GOT3 (cell line): Measurements from ENCODE around the gene LRRC75A.
"Not testable (repeated sequence)": the region's sequence is repeated elsewhere in the genome, so short reads cannot be mapped to it uniquely, and the experiment has no call there.

ENCODE experiments used
- DNase-seq: peaks from one replicate; lab custom pipeline; 2025; ENCODE audit warnings: mixed read lengths; lab: John Stamatoyannopoulos, UW

The LRRC75A gene

GRCh38 chr17:16450028-16450427, 42.0 kb downstream of the LRRC75A start:
- DNase-seq = no peak

DNA sequence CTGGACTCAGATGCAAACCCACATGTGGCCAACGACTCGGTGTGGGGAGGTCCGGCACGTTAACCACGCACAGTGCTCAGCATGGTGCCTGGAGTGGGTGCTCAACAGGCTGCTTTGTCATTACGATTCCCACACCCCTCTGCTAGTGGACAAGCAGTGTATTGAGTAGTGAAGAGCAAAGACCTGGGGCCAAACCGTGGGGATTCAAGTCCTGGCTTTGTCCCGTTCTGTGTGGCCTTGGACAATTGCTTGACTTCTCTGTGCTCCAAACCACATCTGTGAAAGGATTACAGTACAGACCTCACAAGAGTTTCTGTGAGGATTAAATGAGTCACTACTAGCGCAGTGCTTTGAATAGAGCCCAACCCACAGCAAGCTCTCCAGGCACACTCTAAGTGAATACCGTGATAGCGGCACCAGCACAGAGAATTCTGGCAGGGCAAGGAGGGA, 42.8 kb downstream of the LRRC75A start:
- no peak for DNase-seq

- DNase-seq = no peak
Measured at GRCh38 chr17:16448490-16448889, 43.5 kb downstream of the LRRC75A start.

GRCh38 chr17:16447676-16448075, 44.3 kb downstream of the LRRC75A start:
- DNase-seq = no peak

GRCh38 chr17:16446338-16446983, 45.5 kb downstream of the LRRC75A start:
- DNase-seq = no peak

DNA sequence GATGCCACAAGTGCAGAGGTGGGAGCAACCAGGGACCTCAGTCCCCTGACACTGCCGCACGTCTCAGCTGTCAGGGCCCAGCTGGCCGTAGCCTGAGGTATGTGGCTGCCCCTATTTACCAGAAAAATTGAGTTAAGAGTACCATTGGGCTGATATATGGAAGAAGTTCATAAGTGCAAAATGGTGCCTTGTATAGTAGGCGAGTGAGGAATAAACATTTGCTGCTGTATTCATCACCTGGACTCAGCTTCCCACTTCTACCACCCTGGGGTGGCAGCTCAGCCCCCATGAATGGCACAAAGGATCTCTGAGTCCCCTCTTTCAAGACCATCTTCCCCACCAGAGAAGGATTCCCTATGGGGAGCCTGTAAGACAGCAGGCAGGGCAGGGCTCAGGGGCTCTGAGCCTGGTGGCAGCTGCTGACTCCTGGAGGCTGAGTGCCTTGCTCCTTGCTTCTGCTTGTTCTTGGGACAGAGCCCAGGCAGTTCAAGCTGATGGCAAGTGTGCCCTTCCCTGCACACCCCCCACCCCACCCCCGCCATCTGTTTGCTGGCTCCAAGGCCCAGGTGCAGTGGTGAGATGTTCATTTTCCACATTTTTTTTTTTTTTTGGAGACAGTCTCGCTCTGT, 47.6 kb downstream of the LRRC75A start:
- no peak for DNase-seq

GRCh38 chr17:16443511-16444257, 48.3 kb downstream of the LRRC75A start:
- DNase-seq = no peak

DNA sequence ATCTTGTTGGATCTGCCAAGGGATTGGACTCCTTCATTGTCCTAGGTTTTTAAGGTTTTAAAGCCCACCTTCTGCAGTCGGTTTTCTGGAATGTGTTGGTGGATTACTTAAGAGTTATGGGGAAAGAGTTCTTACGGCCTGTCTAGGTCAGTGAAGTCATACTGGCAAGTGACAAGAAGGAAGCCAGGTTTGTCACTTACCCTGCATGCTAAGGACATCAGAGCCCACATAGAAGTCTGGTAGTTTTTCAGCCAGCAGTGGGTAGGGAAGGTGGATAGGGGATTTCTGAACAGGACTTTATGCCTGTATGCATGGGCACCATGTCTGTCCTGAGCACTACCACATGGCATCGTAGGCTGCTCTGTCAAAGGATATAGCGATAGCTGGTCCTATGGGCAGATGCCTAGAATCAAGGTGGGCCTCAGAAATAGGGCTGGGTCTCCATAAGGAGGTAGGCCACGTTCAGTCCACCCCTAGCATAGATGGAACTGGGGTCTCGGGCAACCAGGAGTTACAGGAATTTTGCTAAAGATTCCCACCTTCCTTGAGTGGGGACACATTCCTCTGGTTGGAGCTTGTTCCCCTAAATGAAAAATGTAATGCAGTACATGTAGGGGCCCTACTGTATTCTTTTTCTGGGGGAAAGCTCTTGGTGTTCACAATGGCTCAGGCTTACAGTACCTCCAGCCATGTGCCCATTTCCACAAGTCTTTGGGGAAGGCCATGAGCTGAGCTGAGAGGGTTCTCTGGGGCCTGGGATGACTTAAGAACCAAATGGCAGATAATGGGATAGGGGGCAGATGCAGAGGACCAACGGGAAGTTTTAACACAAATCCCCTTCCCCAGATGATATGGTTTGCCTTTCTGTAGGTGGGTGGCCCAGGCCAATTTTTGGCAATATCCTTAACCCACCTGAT, 49.1 kb downstream of the LRRC75A start:
- no peak for DNase-seq

- no peak for DNase-seq
Measured at GRCh38 chr17:16442141-16442540, 49.9 kb downstream of the LRRC75A start.

DNA sequence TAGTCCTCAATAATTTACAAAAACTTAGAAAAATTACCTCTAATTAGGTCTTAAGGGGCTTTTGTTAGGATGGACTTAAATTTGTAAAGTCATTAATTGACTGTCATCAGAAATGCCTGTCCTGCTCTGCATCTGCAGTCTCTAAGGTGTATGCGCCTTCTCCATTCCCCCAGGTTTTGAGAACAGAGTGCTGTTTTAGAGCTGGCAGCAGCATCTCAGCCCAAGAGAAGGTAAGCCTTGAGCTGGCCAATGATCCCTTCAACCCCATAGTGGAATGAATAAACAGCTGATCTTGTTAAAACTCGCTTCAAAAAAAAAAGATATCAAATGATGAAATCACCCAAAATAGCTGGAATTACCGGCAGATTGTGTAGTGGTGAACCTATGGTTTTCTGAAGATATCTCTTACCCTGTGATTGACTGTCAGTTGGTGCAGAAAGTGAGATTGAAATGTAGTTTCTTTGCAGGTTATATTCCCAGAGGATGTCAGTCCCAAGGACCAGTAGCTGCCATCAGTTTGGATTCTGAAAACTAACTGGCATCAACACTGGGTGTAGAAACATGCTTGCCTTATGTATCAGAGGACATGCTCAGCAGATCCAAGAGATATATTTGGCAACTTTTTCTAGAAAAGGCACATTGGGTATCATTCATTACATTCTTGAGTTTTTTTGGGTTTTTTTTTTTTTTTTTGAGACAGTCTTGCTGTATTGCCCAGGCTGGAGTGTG, 50.9 kb downstream of the LRRC75A start:
- no peak for DNase-seq

DNA sequence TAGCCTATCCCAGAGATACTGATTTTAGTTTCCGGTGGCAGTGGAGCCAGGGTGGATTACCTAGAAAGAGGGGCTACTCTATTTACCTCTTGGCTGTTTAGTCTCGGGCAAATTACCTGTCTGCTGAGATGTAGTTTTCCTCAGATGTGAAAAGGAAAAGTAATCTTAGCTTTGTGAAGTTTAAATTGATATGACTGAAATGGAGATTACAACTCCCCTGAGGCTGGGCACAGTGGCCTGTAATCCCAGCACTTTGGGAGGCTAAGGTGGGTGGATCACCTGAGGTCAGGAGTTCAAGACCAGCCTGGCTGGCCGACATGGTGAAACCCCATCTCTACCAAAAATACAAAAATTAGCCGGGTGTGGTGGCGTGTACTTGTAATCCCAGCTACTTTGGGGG, 51.6 kb downstream of the LRRC75A start:
- DNase-seq = not testable (repeated sequence)

DNA sequence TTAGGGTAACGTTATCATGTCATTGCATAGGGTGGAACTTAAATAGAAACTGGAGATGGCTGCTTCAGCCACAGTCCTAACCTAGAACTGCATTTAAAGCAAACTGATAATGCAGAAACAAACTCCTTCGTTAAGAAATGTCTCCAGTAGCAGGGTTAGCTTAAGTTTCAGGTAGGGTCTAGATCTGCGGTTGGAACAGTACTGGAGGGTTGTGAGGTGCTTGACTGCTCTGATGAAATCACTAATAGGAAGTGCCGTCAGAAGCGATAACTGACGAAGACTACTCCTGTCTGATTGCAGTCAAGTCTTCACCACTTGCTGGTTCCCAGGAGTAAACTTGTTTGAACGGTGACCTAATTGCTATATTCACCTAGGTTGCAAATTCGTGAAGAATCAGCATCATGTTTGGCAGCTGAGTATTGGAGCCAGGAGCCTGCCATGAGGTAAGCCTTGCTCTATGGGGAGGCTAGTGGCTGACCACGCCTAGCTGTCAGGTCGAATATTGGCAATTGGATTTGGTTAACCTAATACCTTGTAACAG, 52.1 kb downstream of the LRRC75A start:
- no peak for DNase-seq

DNA sequence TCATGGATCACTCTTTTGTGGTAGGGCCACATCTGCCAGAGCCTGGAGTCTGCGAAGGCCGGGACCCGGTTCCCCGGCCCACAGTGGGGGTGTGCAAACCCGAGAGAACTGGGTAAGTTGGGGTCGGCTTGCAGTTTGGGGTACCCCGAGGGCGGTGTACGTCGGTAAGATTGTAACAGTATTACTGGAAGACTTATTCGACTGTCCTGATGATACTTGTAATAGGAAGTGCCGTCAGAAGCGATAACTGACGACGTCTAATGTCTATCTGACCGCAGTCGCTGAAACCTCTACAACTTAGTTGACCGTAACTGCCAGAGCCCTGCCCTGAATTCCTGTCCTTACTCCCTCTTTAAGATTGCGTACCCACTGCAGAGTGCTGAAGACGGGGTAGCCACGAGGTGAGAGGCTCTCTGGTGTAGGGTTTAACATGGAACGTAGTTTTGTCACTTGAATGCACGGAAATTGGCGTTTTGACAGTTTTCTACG, 52.6 kb downstream of the LRRC75A start:
- DNase-seq = no peak

GRCh38 chr17:16438557-16439302, 53.3 kb downstream of the LRRC75A start:
- peak; percentile 95 for DNase-seq

DNA sequence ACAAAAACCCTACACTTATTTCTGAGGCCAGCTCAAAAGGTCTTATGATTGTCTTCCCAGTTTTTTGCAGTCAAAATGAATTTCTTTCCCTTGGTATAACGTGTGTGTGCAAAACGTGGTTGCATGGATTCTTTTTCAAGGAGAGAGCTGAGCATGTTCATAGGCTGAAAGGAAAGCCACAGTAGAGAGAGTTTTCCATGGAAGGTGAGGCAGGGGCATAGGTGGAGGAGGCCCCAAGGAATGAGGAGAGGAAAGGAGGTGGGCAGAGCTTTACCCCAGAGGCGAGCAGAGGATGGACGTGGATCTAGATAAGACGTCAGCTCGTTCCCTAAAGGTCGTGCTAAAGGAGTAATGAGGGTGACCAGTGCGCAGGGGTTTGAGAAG, 53.8 kb downstream of the LRRC75A start:
- DNase-seq = no peak

- no peak for DNase-seq
Measured at GRCh38 chr17:16437083-16437482, 54.9 kb downstream of the LRRC75A start.

DNA sequence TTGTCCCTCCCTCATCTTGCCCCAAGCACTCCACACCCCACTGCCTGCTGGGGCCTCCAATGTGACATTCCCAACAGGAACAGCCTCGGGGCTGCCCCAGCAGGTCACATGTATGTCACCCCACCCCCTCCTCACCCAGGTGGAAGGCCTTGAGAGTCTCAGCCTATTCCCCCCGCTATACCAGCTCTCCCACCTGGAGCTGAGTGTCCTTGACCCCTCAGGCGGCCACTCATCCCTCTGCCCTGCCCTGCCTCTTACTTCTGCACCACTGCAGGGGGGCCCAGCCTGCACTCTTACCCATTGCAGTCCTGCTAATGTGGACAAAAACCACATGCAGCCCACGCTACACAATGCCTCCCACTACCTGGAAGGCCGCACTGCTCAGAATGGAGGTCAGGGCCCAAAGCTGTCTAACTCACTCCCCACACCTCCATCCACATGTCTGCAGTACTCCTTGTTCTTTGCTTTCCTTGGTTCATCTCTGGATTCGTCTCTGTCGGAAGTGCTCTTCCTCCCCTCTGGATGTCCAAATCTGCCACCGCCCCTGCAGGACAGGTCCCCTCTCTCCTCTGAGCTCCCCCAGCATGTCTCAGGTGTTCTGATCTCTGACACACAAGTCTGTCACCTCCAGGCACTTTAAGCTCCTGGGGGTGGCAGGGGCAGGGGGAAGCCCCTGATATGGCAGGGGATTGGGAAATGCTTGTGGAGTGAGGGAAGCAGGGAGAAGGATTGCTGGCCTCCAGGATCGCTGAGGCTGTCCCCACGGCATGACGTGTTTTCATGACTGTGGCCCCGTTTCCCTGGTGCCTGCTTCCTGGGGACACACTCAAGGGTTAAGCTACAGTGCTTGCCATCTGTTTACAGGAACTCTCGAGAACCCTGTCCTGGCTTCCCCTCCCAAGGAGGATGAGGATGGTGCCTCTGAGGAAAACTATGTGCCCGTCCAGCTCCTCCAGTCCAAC, 55.8 kb downstream of the LRRC75A start:
- DNase-seq = no peak

DNA sequence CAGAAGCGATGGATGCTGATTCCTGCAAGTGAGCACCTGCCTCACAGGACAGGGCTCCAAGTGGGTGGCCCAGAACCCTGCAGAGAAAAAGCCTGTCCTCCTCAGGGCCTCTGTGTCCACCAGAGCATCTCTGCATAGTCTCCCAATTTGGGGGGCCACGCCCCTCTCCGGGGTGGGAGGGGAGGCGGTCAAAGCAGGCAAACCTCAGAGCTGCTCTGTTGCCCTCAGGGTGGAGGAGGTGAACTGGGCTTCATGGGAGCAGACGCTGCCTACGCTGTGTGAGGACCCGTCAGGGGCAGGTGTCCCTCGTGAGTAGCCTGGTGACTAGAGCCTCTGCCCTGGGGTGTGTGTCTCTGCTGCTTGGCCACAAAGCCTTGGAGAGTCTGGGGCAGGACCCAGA, 57.3 kb downstream of the LRRC75A start:
- DNase-seq = no peak

DNA sequence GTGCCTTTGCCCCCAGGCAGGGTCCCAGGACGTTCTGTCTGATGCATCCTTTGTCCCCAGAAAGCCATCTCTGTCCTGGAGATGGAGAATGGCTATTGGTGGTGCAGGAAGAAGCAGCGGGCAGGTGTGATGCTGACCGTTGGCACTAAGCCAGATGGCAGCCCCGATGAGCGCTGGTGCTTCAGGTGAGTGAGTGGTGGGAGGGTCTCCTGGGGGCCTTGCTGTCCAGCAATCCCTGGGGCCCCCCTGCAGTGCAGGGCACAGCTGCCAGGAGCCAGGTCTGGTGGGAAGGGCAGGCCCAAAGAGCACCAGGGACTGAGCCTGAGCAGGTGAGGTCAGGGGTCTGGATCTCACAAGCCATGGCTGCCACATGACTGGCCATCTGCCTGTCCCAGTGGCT, 58.5 kb downstream of the LRRC75A start:
- no peak for DNase-seq
